Neural progenitor cell (in vitro differentiated cells): Measurements from ENCODE around the gene CEP78. TPM values are rescaled to one million over a fixed set of nuclear protein-coding genes. Genes with fewer than 3 reads are reported as not detected.

Experiments
- DNase-seq: peaks from one replicate; pipeline ENCODE4 v3.0.0-alpha.2; 2016; ENCODE audit warnings: low spot score
- H2AFZ ChIP-seq: fragments of 200-600 bp; sonication (generic); replicated peaks from 2 replicates; pipeline ENCODE4 v1.6.1; 2016; ENCODE audit warnings: antibody characterized with exemption
- H3F3A ChIP-seq: fragments of 200-600 bp; sonication (generic); 2 replicates; pipeline ENCODE4 v1.6.1; 2016; ENCODE audit warnings: antibody characterized with exemption, low read depth
- H3K27ac ChIP-seq: fragments of 200-600 bp; sonication (generic); 2 replicates; pipeline ENCODE4 v1.5.1; 2016; ENCODE audit warnings: mild to moderate bottlenecking
- H3K27me3 ChIP-seq: fragments of 200-600 bp; sonication (generic); 2 replicates; pipeline ENCODE4 v1.6.1; 2016; ENCODE audit warnings: mild to moderate bottlenecking, moderate library complexity
- H3K36me3 ChIP-seq: fragments of 200-600 bp; sonication (generic); 2 replicates; pipeline ENCODE4 v1.5.1; 2016
- H3K4me1 ChIP-seq: fragments of 200-600 bp; sonication (generic); 2 replicates; pipeline ENCODE4 v1.6.1; 2016; ENCODE audit warnings: mixed run types
- H3K4me2 ChIP-seq: fragments of 200-600 bp; sonication (generic); 2 replicates; pipeline ENCODE4 v1.6.1; 2016
- H3K4me3 ChIP-seq: fragments of 200-600 bp; sonication (generic); 2 replicates; pipeline ENCODE4 v1.5.1; 2016
- H3K79me2 ChIP-seq: fragments of 200-600 bp; sonication (generic); 2 replicates; pipeline ENCODE4 v1.6.1; 2016; ENCODE audit warnings: low read depth
- H3K9ac ChIP-seq: fragments of 200-600 bp; sonication (generic); 2 replicates; pipeline ENCODE4 v1.6.1; 2016
- H3K9me3 ChIP-seq: fragments of 200-600 bp; sonication (generic); 2 replicates; pipeline ENCODE4 v1.5.1; 2016; ENCODE audit warnings: low read depth
- H4K20me1 ChIP-seq: fragments of 200-600 bp; sonication (generic); 2 replicates; pipeline ENCODE4 v1.6.1; 2016; ENCODE audit warnings: low read depth
- H3K27ac Mint-ChIP-seq: 3 replicates; pipeline ENCODE4 v1.8.0; 2021; ENCODE audit warnings: mixed read lengths
- H3K27me3 Mint-ChIP-seq: 2 replicates; pipeline ENCODE4 v1.8.0; 2022; ENCODE audit warnings: low read depth, mild to moderate bottlenecking, inconsistent platforms, moderate library complexity, mixed read lengths; ENCODE audit not compliant: insufficient read depth
- H3K36me3 Mint-ChIP-seq: 3 replicates; pipeline ENCODE4 v1.8.0; 2021; ENCODE audit warnings: mixed read lengths
- H3K4me1 Mint-ChIP-seq: 3 replicates; pipeline ENCODE4 v1.8.0; 2021; ENCODE audit warnings: mixed read lengths
- H3K4me3 Mint-ChIP-seq: 3 replicates; pipeline ENCODE4 v1.8.0; 2021; ENCODE audit warnings: mild to moderate bottlenecking, moderate library complexity, mixed read lengths
- H3K9me3 Mint-ChIP-seq: 3 replicates; pipeline ENCODE4 v1.8.0; 2020; ENCODE audit warnings: mixed read lengths
- CTCF ChIP-seq: fragments of 200-600 bp; sonication (generic); IDR thresholded peaks from 2 replicates; pipeline ENCODE4 v1.5.1; 2017; ENCODE audit warnings: antibody characterized with exemption, mild to moderate bottlenecking
- EZH2 ChIP-seq: fragments of 200-600 bp; sonication (generic); IDR thresholded peaks from 2 replicates; pipeline ENCODE4 v1.6.1; 2017; ENCODE audit warnings: antibody characterized with exemption, mild to moderate bottlenecking, moderate library complexity
- EZH2phosphoT487 ChIP-seq: fragments of 200-600 bp; sonication (generic); IDR thresholded peaks from 2 replicates; pipeline ENCODE4 v1.6.1; 2017; ENCODE audit warnings: antibody characterized with exemption
- total RNA-seq: library from RNA; depleted of rRNA; stranded (reverse); fragments of >200 nt; gene quantifications from 2 replicates; pipeline ENCODE4 v1.2.3, GENCODE V29; 2015; ENCODE audit warnings: low replicate concordance

The CEP78 gene
- total RNA-seq, 1 donor from 2014 or later: 122 TPM

DNA sequence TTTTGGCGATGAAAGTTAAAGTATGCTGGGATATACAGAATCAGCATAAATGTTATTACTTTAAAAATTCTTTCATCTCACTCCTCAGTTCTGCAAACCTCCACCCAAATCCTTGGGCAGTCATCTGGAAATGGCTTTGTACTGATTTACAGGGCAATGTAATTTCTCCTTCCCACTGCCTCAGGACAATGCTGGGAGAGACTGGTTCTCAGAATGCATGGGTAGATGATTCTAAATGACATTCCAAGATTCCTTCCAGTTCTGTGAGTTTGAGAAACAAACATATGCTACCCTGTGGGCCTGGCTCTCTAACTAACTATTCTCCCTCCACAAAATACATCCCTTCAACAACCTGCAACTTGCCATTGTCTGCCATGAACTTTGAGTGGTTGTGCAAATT, 53.6 kb downstream of the CEP78 start:
- Histone ChIP-seq H3K36me3 (no peaks in the 10 kb centered on the region), H4K20me1 (no peaks in the 10 kb centered on the region), H3F3A (no peaks in the 10 kb centered on the region), H3K4me1 (peaks cover 21% of the 10 kb centered on the region), H3K79me2 (no peaks in the 10 kb centered on the region), H3K9me3 (no peaks in the 10 kb centered on the region), H3K4me3 (no peak overlapping the region), H3K4me2 (no peak overlapping the region), H3K9ac (no peak overlapping the region), H3K27me3 (no peaks in the 10 kb centered on the region), H3K27ac (no peak overlapping the region), H2AFZ (peak overlapping the region; percentile 44)
- H3K9me3 Mint-ChIP-seq: no peaks in the 10 kb centered on the region
- no peaks in the 10 kb centered on the region for H3K27me3 Mint-ChIP-seq
- H3K4me3 Mint-ChIP-seq: no peak overlapping the region
- no peak for TF ChIP-seq EZH2
- TF ChIP-seq CTCF: no peak
- TF ChIP-seq EZH2phosphoT487: no peak
- no peaks in the 10 kb centered on the region for H3K36me3 Mint-ChIP-seq
- H3K27ac Mint-ChIP-seq: peak overlapping the region; percentile 23
- H3K4me1 Mint-ChIP-seq: peaks cover 22% of the 10 kb centered on the region
- DNase-seq: no peak

- no peaks in the 10 kb centered on the region for H3K27me3 Mint-ChIP-seq
Measured at GRCh38 chr9:78291240-78291925, 55.5 kb downstream of the CEP78 start.

DNA sequence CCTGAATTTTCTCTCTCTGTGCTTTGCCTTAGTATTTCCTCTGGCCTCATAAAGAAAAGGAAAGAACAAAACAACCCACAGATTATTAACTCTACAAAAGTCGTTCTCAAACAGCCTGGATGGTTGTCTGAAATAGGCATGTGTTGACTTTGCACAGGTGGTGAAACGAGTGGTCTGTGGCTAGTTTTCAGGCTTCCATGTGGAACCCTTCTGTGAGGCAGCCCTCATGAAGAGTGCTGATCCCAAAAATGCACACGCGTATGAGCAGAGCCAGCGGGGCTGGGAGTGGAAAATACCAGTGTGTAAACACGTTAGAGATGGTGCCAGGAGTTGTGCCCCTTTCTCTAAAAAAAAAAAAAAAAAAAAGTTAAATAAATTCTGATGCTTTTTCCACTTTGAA, 56.2 kb downstream of the CEP78 start:
- no peak overlapping the region for H3K27ac Mint-ChIP-seq
- H3K27ac ChIP-seq: no peak overlapping the region
- H3K4me2 ChIP-seq: peak overlapping the region; percentile 15
- no peaks in the 10 kb centered on the region for H3K27me3 Mint-ChIP-seq
- H3K9me3 Mint-ChIP-seq: no peaks in the 10 kb centered on the region
- no peak overlapping the region for H3K4me3 ChIP-seq
- TF ChIP-seq EZH2phosphoT487: no peak
- TF ChIP-seq CTCF: no peak
- no peak for TF ChIP-seq EZH2
- no peaks in the 10 kb centered on the region for H3K9me3 ChIP-seq
- peaks cover 14% of the 10 kb centered on the region for H3F3A ChIP-seq
- H3K4me3 Mint-ChIP-seq: no peak overlapping the region
- H4K20me1 ChIP-seq: no peaks in the 10 kb centered on the region
- H2AFZ ChIP-seq: peak overlapping the region; percentile 74
- DNase-seq: no peak
- H3K27me3 ChIP-seq: no peaks in the 10 kb centered on the region
- H3K79me2 ChIP-seq: peaks cover 1% of the 10 kb centered on the region
- peaks cover 39% of the 10 kb centered on the region for H3K4me1 Mint-ChIP-seq
- no peaks in the 10 kb centered on the region for H3K36me3 Mint-ChIP-seq
- peaks cover 36% of the 10 kb centered on the region for H3K4me1 ChIP-seq
- no peak overlapping the region for H3K9ac ChIP-seq
- H3K36me3 ChIP-seq: no peaks in the 10 kb centered on the region

More at GRCh38 chr9:78291240-78291925, 55.5 kb downstream of the CEP78 start:
- Histone ChIP-seq H3K27ac (no peak overlapping the region), H3K79me2 (no peaks in the 10 kb centered on the region), H3K27me3 (no peaks in the 10 kb centered on the region), H3K4me3 (no peak overlapping the region), H3K9me3 (no peaks in the 10 kb centered on the region), H3F3A (peaks cover 11% of the 10 kb centered on the region), H3K36me3 (no peaks in the 10 kb centered on the region), H3K4me2 (peak overlapping the region; percentile 15), H4K20me1 (no peaks in the 10 kb centered on the region), H3K4me1 (peaks cover 36% of the 10 kb centered on the region), H3K9ac (no peak overlapping the region), H2AFZ (peak overlapping the region; percentile 74)
- DNase-seq: no peak
- Mint-ChIP-seq H3K9me3 (no peaks in the 10 kb centered on the region), H3K36me3 (no peaks in the 10 kb centered on the region), H3K4me1 (peaks cover 37% of the 10 kb centered on the region), H3K27ac (peak overlapping the region; percentile 31), H3K4me3 (no peak overlapping the region)
- TF ChIP-seq EZH2phosphoT487 (no peak), CTCF (no peak), EZH2 (no peak)
